KG1 (cell line): ENCODE results near the gene SLFN12L.
"Not testable (repeated sequence)": the region's sequence is repeated elsewhere in the genome, so short reads cannot be mapped to it uniquely, and the experiment has no call there.

Experiments
- DNase-seq: peaks from one replicate; lab custom pipeline; 2025; lab: John Stamatoyannopoulos, UW

SLFN12L gene

GRCh38 chr17:35496451-35497290 lies 40.8 kb downstream of the SLFN12L start:
- DNase-seq, result no peak

- DNase-seq, result no peak
These were observed 44.4 kb downstream of the SLFN12L start for GRCh38 chr17:35493040-35493439.

- no peak for DNase-seq
These were observed 46.1 kb downstream of the SLFN12L start for GRCh38 chr17:35491417-35491816.

GRCh38 chr17:35489944-35490343 lies 47.5 kb downstream of the SLFN12L start:
- no peak for DNase-seq

GRCh38 chr17:35488991-35489390 lies 48.5 kb downstream of the SLFN12L start:
- DNase-seq, result no peak

- DNase-seq, result peak; percentile 24
These were observed 50.4 kb downstream of the SLFN12L start for GRCh38 chr17:35486920-35487732.

- DNase-seq, result no peak
These were observed 58.2 kb downstream of the SLFN12L start for GRCh38 chr17:35479271-35479670.

GRCh38 chr17:35477248-35477647 lies 60.2 kb downstream of the SLFN12L start:
- DNase-seq, result no peak

GRCh38 chr17:35476283-35476820 lies 61.1 kb downstream of the SLFN12L start:
- no peak for DNase-seq

- DNase-seq, result no peak
These were observed 69.0 kb downstream of the SLFN12L start for GRCh38 chr17:35468475-35468874.

- DNase-seq, result no peak
These were observed 69.7 kb downstream of the SLFN12L start for GRCh38 chr17:35467824-35468223.

- no peak for DNase-seq
These were observed 77.1 kb downstream of the SLFN12L start for GRCh38 chr17:35460354-35460851.

GRCh38 chr17:35454035-35454434 lies 83.4 kb downstream of the SLFN12L start:
- DNase-seq, result not testable (repeated sequence)

- no peak for DNase-seq
These were observed 84.3 kb downstream of the SLFN12L start for GRCh38 chr17:35453171-35453570.

- DNase-seq, result no peak
These were observed 88.0 kb downstream of the SLFN12L start for GRCh38 chr17:35449371-35449931.

GRCh38 chr17:35448899-35449227 lies 88.6 kb downstream of the SLFN12L start:
- DNase-seq, result no peak

GRCh38 chr17:35448214-35448898 lies 89.1 kb downstream of the SLFN12L start, which contains the start of gene SLFN13:
TSS of gene SLFN13 (minus strand) at chr17:35448766. CDS start at chr17:35445680, 3,086 bp downstream.
- peak; percentile 88 for DNase-seq

GRCh38 chr17:35447499-35447898 lies 90.0 kb downstream of the SLFN12L start:
- DNase-seq, result no peak

- no peak for DNase-seq
These were observed 99.0 kb downstream of the SLFN12L start for GRCh38 chr17:35438433-35438832.

GRCh38 chr17:35433075-35433894 lies 104.2 kb downstream of the SLFN12L start:
- peak; percentile 9 for DNase-seq
